Activated T-cell treated with anti-CD3 and anti-CD28 coated beads for 4 hours (primary cell): Measurements from ENCODE around the gene BRD4.

Source experiments
- DNase-seq: peaks from one replicate; pipeline ENCODE4 v3.0.0-alpha.2; 2020

Gene BRD4

GRCh38 chr19:15187026-15188007, 145.0 kb downstream of the BRD4 start:
- no peak for DNase-seq
